Cardiac muscle cell (in vitro differentiated cells and primary cell): ENCODE data around the gene PDE6A. TPM values are rescaled to one million over a fixed set of nuclear protein-coding genes. Genes with fewer than 3 reads are reported as not detected.

Source experiments
- DNase-seq, 2 donors: peaks; one replicate each; pipeline versions ENCODE4 v3.0.0 to v3.0.0-alpha.2; 2010 to 2017; ENCODE audit warnings: low read depth in 1 of 2, low spot score in 1 of 2
- H3K27ac ChIP-seq: fragments of 200-600 bp; sonication (generic); 2 replicates; pipeline ENCODE4 v1.5.1; 2016
- H3K27me3 ChIP-seq: fragments of 200-600 bp; sonication (generic); 2 replicates; pipeline ENCODE4 v1.6.0; 2016; ENCODE audit warnings: control low read depth
- H3K36me3 ChIP-seq: fragments of 200-600 bp; sonication (generic); 2 replicates; pipeline ENCODE4 v1.5.1; 2016; ENCODE audit warnings: control low read depth
- H3K4me1 ChIP-seq: fragments of 200-600 bp; sonication (generic); 2 replicates; pipeline ENCODE4 v1.8.1; 2017; ENCODE audit warnings: low read depth, mild to moderate bottlenecking, mixed run types
- H3K4me3 ChIP-seq: fragments of 200-600 bp; sonication (generic); 2 replicates; pipeline ENCODE4 v1.5.1; 2016; ENCODE audit warnings: mild to moderate bottlenecking
- H3K9me3 ChIP-seq: fragments of 200-600 bp; sonication (generic); 2 replicates; pipeline ENCODE4 v1.5.1; 2017; ENCODE audit warnings: low read depth, mild to moderate bottlenecking, control low read depth
- CTCF ChIP-seq: IDR thresholded peaks from 2 replicates; pipeline ENCODE4 v1.5.1; 2012; ENCODE audit warnings: low read depth, mild to moderate bottlenecking, low read length
- polyA plus RNA-seq: library from polyadenylated mRNA; unstranded; fragments of >200 nt; fragmentation: Nextera tagmentation; extraction: Ambion mirVana; gene quantifications from 2 replicates; pipeline ENCODE4 v1.2.1, GENCODE V29; 2016
- total RNA-seq: library from RNA; depleted of rRNA; stranded (reverse); fragments of >200 nt; gene quantifications from 2 replicates; pipeline ENCODE4 v1.2.3, GENCODE V29; 2016

The PDE6A gene
- total and polyA plus RNA-seq, 2 experiments from 2014 or later = not detected

- DNase-seq = no peak
- H3K4me3 ChIP-seq = no peak overlapping the region
- H3K4me1 ChIP-seq = no peaks in the 10 kb centered on the region
- no peak overlapping the region for H3K27ac ChIP-seq
- no peaks in the 10 kb centered on the region for H3K9me3 ChIP-seq
- no peaks in the 10 kb centered on the region for H3K27me3 ChIP-seq
- no peak for TF ChIP-seq CTCF
- H3K36me3 ChIP-seq = no peaks in the 10 kb centered on the region
Measured at GRCh38 chr5:149922950-149923349, 21.6 kb downstream of the PDE6A start.

- TF ChIP-seq CTCF = no peak
- Histone ChIP-seq H3K4me1 (no peaks in the 10 kb centered on the region), H3K27me3 (no peaks in the 10 kb centered on the region), H3K9me3 (no peaks in the 10 kb centered on the region), H3K36me3 (no peaks in the 10 kb centered on the region), H3K27ac (no peak overlapping the region), H3K4me3 (no peak overlapping the region)
- no peak for DNase-seq
Measured at GRCh38 chr5:149921597-149921996, 23.0 kb downstream of the PDE6A start.

- H3K27ac ChIP-seq = no peak overlapping the region
Measured at GRCh38 chr5:149917073-149917676, 27.4 kb downstream of the PDE6A start.

GRCh38 chr5:149916334-149917072 lies 28.1 kb downstream of the PDE6A start:
- no peak overlapping the region for H3K4me3 ChIP-seq
- no peaks in the 10 kb centered on the region for H3K36me3 ChIP-seq
- no peaks in the 10 kb centered on the region for H3K9me3 ChIP-seq
- no peak for TF ChIP-seq CTCF
- H3K27me3 ChIP-seq = no peaks in the 10 kb centered on the region
- DNase-seq = no peak
- no peak overlapping the region for H3K27ac ChIP-seq
- H3K4me1 ChIP-seq = no peaks in the 10 kb centered on the region

More at GRCh38 chr5:149917073-149917676, 27.4 kb downstream of the PDE6A start:
- no peaks in the 10 kb centered on the region for H3K27me3 ChIP-seq
- H3K4me3 ChIP-seq = no peak overlapping the region
- no peaks in the 10 kb centered on the region for H3K4me1 ChIP-seq
- no peaks in the 10 kb centered on the region for H3K36me3 ChIP-seq
- DNase-seq = peak in 1 of 2 donors; percentile 27
- no peak for TF ChIP-seq CTCF
- H3K9me3 ChIP-seq = no peaks in the 10 kb centered on the region

GRCh38 chr5:149915392-149916260 lies 29.0 kb downstream of the PDE6A start:
- Histone ChIP-seq H3K27ac (no peak overlapping the region), H3K4me1 (no peaks in the 10 kb centered on the region), H3K36me3 (no peaks in the 10 kb centered on the region), H3K27me3 (no peaks in the 10 kb centered on the region), H3K9me3 (no peaks in the 10 kb centered on the region), H3K4me3 (no peak overlapping the region)
- peak in 1 of 2 donors; percentile 17 for DNase-seq
- TF ChIP-seq CTCF = no peak
